Mesenchymal stem cell (in vitro differentiated cells and primary cell): ENCODE data around the gene MAP1LC3A.
A peak's percentile ranks its signal among the peaks of the same experiment; 100 is the strongest.

Experiments used
- DNase-seq: peaks from one replicate; pipeline ENCODE4 v3.0.0-alpha.2; 2013
- H2AFZ ChIP-seq: one replicate; pipeline ENCODE4 v1.6.1; 2013; ENCODE audit warnings: low read depth, mild to moderate bottlenecking, control low read depth, inconsistent platforms, low read length, moderate library complexity
- H2AK5ac ChIP-seq: 2 replicates; pipeline ENCODE4 v1.6.1; 2013; ENCODE audit warnings: low read length, moderate library complexity, mild to moderate bottlenecking, inconsistent platforms; ENCODE audit not compliant: severe bottlenecking
- H2BK120ac ChIP-seq: one replicate; pipeline ENCODE4 v1.6.1; 2013; ENCODE audit warnings: low read depth, mild to moderate bottlenecking, inconsistent platforms, low read length, moderate library complexity
- H2BK12ac ChIP-seq, 2 experiments: one replicate each; pipeline ENCODE4 v1.6.1; 2013; ENCODE audit warnings: inconsistent platforms in 2 of 2, low read length in 2 of 2, mild to moderate bottlenecking in 2 of 2, moderate library complexity in 2 of 2, control low read depth in 1 of 2
- H2BK15ac ChIP-seq: one replicate; pipeline ENCODE4 v1.6.1; 2013; ENCODE audit warnings: mild to moderate bottlenecking, low read depth, inconsistent platforms; ENCODE audit not compliant: poor library complexity, severe bottlenecking
- H2BK5ac ChIP-seq: 2 replicates; pipeline ENCODE4 v1.6.1; 2013; ENCODE audit warnings: low read depth, mild to moderate bottlenecking, low read length, control low read depth, inconsistent platforms; ENCODE audit not compliant: poor library complexity, severe bottlenecking
- H3K14ac ChIP-seq, 2 experiments: one replicate each; pipeline ENCODE4 v1.6.1; 2013; ENCODE audit warnings: inconsistent platforms in 2 of 2, low read length in 2 of 2, control low read depth in 1 of 2, mild to moderate bottlenecking in 1 of 2, moderate library complexity in 1 of 2
- H3K18ac ChIP-seq, 2 experiments: one replicate each; pipeline ENCODE4 v1.6.1; 2013; ENCODE audit warnings: inconsistent platforms in 2 of 2, low read length in 2 of 2, control low read depth in 1 of 2, low read depth in 1 of 2, mild to moderate bottlenecking in 1 of 2
- H3K23ac ChIP-seq, 2 experiments: one replicate each; pipeline ENCODE4 v1.6.1; 2013; ENCODE audit warnings: inconsistent platforms in 2 of 2, low read length in 2 of 2, mild to moderate bottlenecking in 2 of 2, moderate library complexity in 2 of 2, control low read depth in 1 of 2
- H3K27ac ChIP-seq: 2 replicates; pipeline ENCODE4 v1.5.1; 2013; ENCODE audit warnings: mild to moderate bottlenecking, moderate library complexity, low read length, control low read depth, inconsistent platforms; ENCODE audit not compliant: poor library complexity, severe bottlenecking
- H3K27me3 ChIP-seq, 2 experiments: 2 replicates each; pipeline versions ENCODE4 v1.6.1 to v1.7.0; 2013; ENCODE audit warnings: low read length in 2 of 2, mild to moderate bottlenecking in 2 of 2, moderate library complexity in 2 of 2, control low read depth in 1 of 2, inconsistent platforms in 1 of 2; ENCODE audit not compliant: control insufficient read depth in 1 of 2, insufficient read depth in 1 of 2
- H3K36me3 ChIP-seq, 2 experiments: 2 replicates each; pipeline versions ENCODE4 v1.6.1 to v1.7.0; 2013; ENCODE audit warnings: low read length in 2 of 2, control low read depth in 1 of 2, inconsistent platforms in 1 of 2, low read depth in 1 of 2, mild to moderate bottlenecking in 1 of 2; ENCODE audit not compliant: insufficient read depth in 2 of 2, control insufficient read depth in 1 of 2
- H3K4ac ChIP-seq, 2 experiments: one replicate each; pipeline ENCODE4 v1.6.1; 2013; ENCODE audit warnings: inconsistent platforms in 2 of 2, low read length in 2 of 2, mild to moderate bottlenecking in 2 of 2, moderate library complexity in 2 of 2, control low read depth in 1 of 2, low read depth in 1 of 2
- H3K4me1 ChIP-seq: 2 replicates; pipeline ENCODE4 v1.6.1; 2013; ENCODE audit warnings: low read depth, low read length, control low read depth; ENCODE audit not compliant: control insufficient read depth, insufficient read depth
- H3K4me2 ChIP-seq: 2 replicates; pipeline ENCODE4 v1.6.1; 2013; ENCODE audit warnings: low read length, mild to moderate bottlenecking, inconsistent platforms; ENCODE audit not compliant: poor library complexity, severe bottlenecking
- H3K4me3 ChIP-seq, 2 experiments: 2 replicates each; pipeline versions ENCODE4 v1.5.1 to v1.7.0; 2013; ENCODE audit warnings: low read length in 2 of 2, mild to moderate bottlenecking in 2 of 2, control low read depth in 1 of 2, low read depth in 1 of 2; ENCODE audit not compliant: insufficient read depth in 1 of 2
- H3K79me1 ChIP-seq: replicated peaks from 2 replicates; pipeline ENCODE4 v1.6.1; 2013; ENCODE audit warnings: mild to moderate bottlenecking, control low read depth, low read length, inconsistent platforms; ENCODE audit not compliant: poor library complexity, severe bottlenecking
- H3K9ac ChIP-seq: 2 replicates; pipeline ENCODE4 v1.7.0; 2013; ENCODE audit warnings: mild to moderate bottlenecking, low read length, moderate library complexity
- H3K9me3 ChIP-seq: 2 replicates; pipeline ENCODE4 v1.7.0; 2013; ENCODE audit warnings: mild to moderate bottlenecking, low read length; ENCODE audit not compliant: control insufficient read depth
- H4K8ac ChIP-seq: one replicate; pipeline ENCODE4 v1.6.1; 2013; ENCODE audit warnings: inconsistent platforms, mild to moderate bottlenecking, low read length, moderate library complexity
- H4K91ac ChIP-seq: one replicate; pipeline ENCODE4 v1.6.1; 2013; ENCODE audit warnings: mild to moderate bottlenecking, low read length, inconsistent platforms
- WGBS: methylation state at CpG from one replicate; pipeline ENCODE4 v1.1.7; 2013; ENCODE audit warnings: mixed read lengths; 5-methylcytosine and 5-hydroxymethylcytosine counted together

The MAP1LC3A gene

GRCh38 chr20:34522969-34523871, 35.3 kb upstream of the MAP1LC3A start:
- peak overlapping the region; percentile 10 for H2BK5ac ChIP-seq
- no peak overlapping the region for H4K91ac ChIP-seq

GRCh38 chr20:34524426-34524825, 34.1 kb upstream of the MAP1LC3A start:
- 93% methylated on average over 11 of the region's 11 CpGs for WGBS
- H3K23ac ChIP-seq: no peak overlapping the region
- H2AFZ ChIP-seq: no peak overlapping the region
- H2BK5ac ChIP-seq: no peak overlapping the region
- H3K18ac ChIP-seq: no peak overlapping the region
- peaks cover 35% of the 10 kb centered on the region for H3K4me1 ChIP-seq
- H2BK15ac ChIP-seq: no peak overlapping the region
- no peaks in the 10 kb centered on the region for H3K27me3 ChIP-seq
- H3K4me3 ChIP-seq: no peak overlapping the region
- peaks cover 32 to 64% of the 10 kb centered on the region in 2 experiments for H3K36me3 ChIP-seq
- H2BK120ac ChIP-seq: no peak overlapping the region
- H3K4me2 ChIP-seq: no peak overlapping the region
- H3K79me1 ChIP-seq: peaks cover 15% of the 10 kb centered on the region
- no peak overlapping the region for H4K91ac ChIP-seq
- no peak overlapping the region for H3K27ac ChIP-seq
- no peak overlapping the region for H4K8ac ChIP-seq
- no peak for DNase-seq
- peak overlapping the region; percentile 46 for H3K9ac ChIP-seq
- no peak overlapping the region for H3K14ac ChIP-seq
- H2AK5ac ChIP-seq: no peak overlapping the region
- no peak overlapping the region for H3K4ac ChIP-seq
- no peaks in the 10 kb centered on the region for H3K9me3 ChIP-seq
- no peak overlapping the region for H2BK12ac ChIP-seq

More at GRCh38 chr20:34522969-34523871, 35.3 kb upstream of the MAP1LC3A start:
- H3K36me3 ChIP-seq: peaks cover 23 to 58% of the 10 kb centered on the region in 2 experiments
- H2AFZ ChIP-seq: no peak overlapping the region
- peak overlapping the region; percentile 46 for H3K9ac ChIP-seq
- peak; percentile 66 for DNase-seq
- H2BK12ac ChIP-seq: peak overlapping the region in 1 of 2 experiments; percentile 37
- no peak overlapping the region for H3K14ac ChIP-seq
- H3K4me2 ChIP-seq: peak overlapping the region; percentile 45
- peaks cover 8% of the 10 kb centered on the region for H3K79me1 ChIP-seq
- H3K4me1 ChIP-seq: peaks cover 28% of the 10 kb centered on the region
- H3K4me3 ChIP-seq: no peak overlapping the region
- no peaks in the 10 kb centered on the region for H3K27me3 ChIP-seq
- H3K27ac ChIP-seq: peak overlapping the region; percentile 72
- H3K18ac ChIP-seq: peak overlapping the region in 1 of 2 experiments; percentile 55
- 34% methylated on average over 15 of the region's 17 CpGs for WGBS
- no peaks in the 10 kb centered on the region for H3K9me3 ChIP-seq
- no peak overlapping the region for H4K8ac ChIP-seq
- no peak overlapping the region for H2BK15ac ChIP-seq
- H2AK5ac ChIP-seq: no peak overlapping the region
- no peak overlapping the region for H2BK120ac ChIP-seq
- peak overlapping the region in 1 of 2 experiments; percentile 14 for H3K23ac ChIP-seq
- H3K4ac ChIP-seq: peak overlapping the region in 1 of 2 experiments; percentile 60

GRCh38 chr20:34525342-34525708, 33.2 kb upstream of the MAP1LC3A start:
- Histone ChIP-seq H3K4me2 (no peak overlapping the region), H3K9ac (peak overlapping the region; percentile 75), H3K14ac (no peak overlapping the region), H4K8ac (no peak overlapping the region), H3K4ac (no peak overlapping the region), H3K23ac (no peak overlapping the region), H3K36me3 (peaks cover 40 to 66% of the 10 kb centered on the region in 2 experiments), H3K79me1 (peaks cover 22% of the 10 kb centered on the region), H2AK5ac (peak overlapping the region; percentile 49), H2BK5ac (no peak overlapping the region), H2BK120ac (no peak overlapping the region), H3K27ac (peak overlapping the region; percentile 68), H3K4me1 (peaks cover 35% of the 10 kb centered on the region), H2BK15ac (no peak overlapping the region), H2BK12ac (no peak overlapping the region), H3K27me3 (no peaks in the 10 kb centered on the region), H3K9me3 (no peaks in the 10 kb centered on the region), H3K18ac (no peak overlapping the region), H3K4me3 (no peak overlapping the region), H2AFZ (no peak overlapping the region), H4K91ac (peak overlapping the region; percentile 69)
- 69% methylated on average over 7 of the region's 7 CpGs for WGBS
- no peak for DNase-seq

GRCh38 chr20:34525709-34526416, 32.7 kb upstream of the MAP1LC3A start:
- Histone ChIP-seq H4K8ac (no peak overlapping the region), H3K9ac (peak overlapping the region; percentile 75), H3K4ac (peak overlapping the region in 1 of 2 experiments; percentile 47), H4K91ac (peak overlapping the region; percentile 69), H2BK5ac (no peak overlapping the region), H2AK5ac (peak overlapping the region; percentile 49), H3K79me1 (peaks cover 27% of the 10 kb centered on the region), H2BK120ac (no peak overlapping the region), H2AFZ (no peak overlapping the region), H3K27ac (peak overlapping the region; percentile 68), H2BK15ac (no peak overlapping the region), H3K9me3 (no peaks in the 10 kb centered on the region), H3K14ac (no peak overlapping the region), H3K4me3 (peak overlapping the region in 1 of 2 experiments; percentile 29), H3K23ac (no peak overlapping the region), H2BK12ac (peak overlapping the region in 1 of 2 experiments; percentile 26), H3K27me3 (no peaks in the 10 kb centered on the region), H3K4me1 (peaks cover 35% of the 10 kb centered on the region), H3K36me3 (peaks cover 45 to 66% of the 10 kb centered on the region in 2 experiments), H3K18ac (peak overlapping the region; percentile 40 to 80), H3K4me2 (peak overlapping the region; percentile 38)
- WGBS: 5% methylated on average over 13 of the region's 14 CpGs
- peak; percentile 98 for DNase-seq
